Measurements from ENCODE around the gene SNX12. TPM values are rescaled to one million over a fixed set of nuclear protein-coding genes. Genes with fewer than 3 reads are reported as not detected.
A peak's percentile ranks its signal among the peaks of the same experiment; 100 is the strongest.

Gene SNX12
- total and polyA plus RNA-seq, 2 of the 4 experiments (the other 2 are of a cell fraction), result 59.9 to 63.0 TPM

GRCh38 chrX:71068044-71068918 is at the start of gene SNX12 (continued):
- TF ChIP-seq MAFK (IDR thresholded peaks at IDR 0.05; ENCODE audit: low read depth, low read length) (no peak), RFX5 (IDR thresholded peaks at IDR 0.05; ENCODE audit: low read depth, low read length) (peak; percentile 75)

- no peak for ATAC-seq (ENCODE audit: low read depth)
- Histone ChIP-seq H2BK120ac (ENCODE audit: low read depth, low read length) (no peak overlapping the region), H3K4ac (ENCODE audit: low read depth, low read length) (no peak overlapping the region), H3K27ac (ENCODE audit: insufficient read depth, low read length) (no peak overlapping the region), H2BK15ac (ENCODE audit: low read depth, low read length) (no peak overlapping the region), H3K14ac (replicated peaks; ENCODE audit: low read depth, low read length) (no peak overlapping the region), H3K36me3 (ENCODE audit: control insufficient read depth, insufficient read depth, low read length) (peaks cover 18% of the 10 kb centered on the region), H2AFZ (replicated peaks; ENCODE audit: low read length, poor library complexity) (no peak overlapping the region), H4K5ac (ENCODE audit: low read depth, low read length) (no peak overlapping the region), H3K9ac (ENCODE audit: low read depth, low read length) (no peak overlapping the region), H4K8ac (ENCODE audit: low read depth in 2 of 2, low read length in 2 of 2) (no peak overlapping the region), H2BK5ac (ENCODE audit: low read depth, low read length, poor library complexity, severe bottlenecking) (no peak overlapping the region), H2BK20ac (ENCODE audit: low read depth, low read length) (no peak overlapping the region), H3K56ac (ENCODE audit: extremely low read depth, insufficient read depth, low read length) (no peak overlapping the region), H3K4me3 (ENCODE audit: insufficient read depth, low read depth, low read length) (no peak overlapping the region), H3K4me1 (ENCODE audit: control insufficient read depth, insufficient read depth, low read length) (no peaks in the 10 kb centered on the region; the same call in 1 of the 2 replicates), H3K9me1 (ENCODE audit: insufficient read depth, low read length) (peaks cover 7% of the 10 kb centered on the region), H4K91ac (ENCODE audit: insufficient read depth, low read depth, low read length) (no peak overlapping the region), H3K4me2 (ENCODE audit: low read depth, low read length) (no peak overlapping the region), H3K79me1 (ENCODE audit: low read depth in 1 of 2, low read length in 2 of 2) (peaks cover 0 to 13% of the 10 kb centered on the region in 2 experiments; a peak in 2 of 4 replicates), H4K20me1 (ENCODE audit: insufficient read depth, low read length) (no peaks in the 10 kb centered on the region), H3K27me3 (ENCODE audit: control insufficient read depth, insufficient read depth, low read length) (peaks cover 7% of the 10 kb centered on the region), H3K23ac (ENCODE audit: low read depth, low read length) (no peak overlapping the region), H2AK9ac (replicated peaks; ENCODE audit: low read depth, low read length, poor library complexity) (no peak overlapping the region), H3K9me3 (ENCODE audit: control insufficient read depth, insufficient read depth, low read length) (no peaks in the 10 kb centered on the region), H2AK5ac (ENCODE audit: low read depth, low read length) (no peak overlapping the region), H3K18ac (ENCODE audit: low read depth, low read length) (no peak overlapping the region)
- no peak for DNase-seq
- CTCF ChIA-PET, result no interaction called here
- POLR2A ChIA-PET (ENCODE audit: unreplicated experiment), result no interaction called here
- dilution Hi-C loops (cut with HindIII; ENCODE audit: low sequenced_read_pairs, unreplicated experiment) (no loop called here), in situ Hi-C loops (cut with MboI; ENCODE audit: low sequenced_read_pairs) (no loop called here), intact Hi-C loops (cut with micrococcal nuclease) (no loop called here)
- no TSS peak for BruUV-seq (replicated peaks)
- WGBS, 2 experiments (ENCODE audit: extremely low coverage in 2 of 2, insufficient read length in 1 of 2), result 93% methylated on average over 2 of the region's 10 CpGs; no CpG with 5 or more reads in 1 of the 2 experiments
- TF ChIP-seq USF2 (IDR thresholded peaks at IDR 0.05; ENCODE audit: low read depth, low read length) (no peak), BHLHE40 (IDR thresholded peaks at IDR 0.05; ENCODE audit: low read depth, low read length) (no peak), CEBPB (IDR thresholded peaks at IDR 0.05; ENCODE audit: low read depth, low read length) (no peak), FOS (IDR thresholded peaks at IDR 0.05; ENCODE audit: low read depth, low read length) (no peak), MXI1 (IDR thresholded peaks at IDR 0.05; ENCODE audit: borderline replicate concordance, low read depth, low read length) (no peak), SMC3 (IDR thresholded peaks at IDR 0.05; ENCODE audit: low read depth, low read length) (no peak), RCOR1 (IDR thresholded peaks at IDR 0.05; ENCODE audit: insufficient replicate concordance, low read length) (no peak)
These were observed 49.2 kb upstream of the SNX12 start for GRCh38 chrX:71117358-71117757.
